DMS 273 (cell line): ENCODE measurements around the gene GPSM3.
A peak's percentile ranks its signal among the peaks of the same experiment; 100 is the strongest.
"Not testable (repeated sequence)": the region's sequence is repeated elsewhere in the genome, so short reads cannot be mapped to it uniquely, and the experiment has no call there.

ENCODE experiments used
- DNase-seq: peaks from one replicate; lab custom pipeline; 2025; ENCODE audit not compliant: unreplicated experiment; lab: John Stamatoyannopoulos, UW

Gene GPSM3

GRCh38 chr6:32152769-32153563 lies 39.5 kb downstream of the GPSM3 start:
- peak; percentile 59 for DNase-seq

DNA sequence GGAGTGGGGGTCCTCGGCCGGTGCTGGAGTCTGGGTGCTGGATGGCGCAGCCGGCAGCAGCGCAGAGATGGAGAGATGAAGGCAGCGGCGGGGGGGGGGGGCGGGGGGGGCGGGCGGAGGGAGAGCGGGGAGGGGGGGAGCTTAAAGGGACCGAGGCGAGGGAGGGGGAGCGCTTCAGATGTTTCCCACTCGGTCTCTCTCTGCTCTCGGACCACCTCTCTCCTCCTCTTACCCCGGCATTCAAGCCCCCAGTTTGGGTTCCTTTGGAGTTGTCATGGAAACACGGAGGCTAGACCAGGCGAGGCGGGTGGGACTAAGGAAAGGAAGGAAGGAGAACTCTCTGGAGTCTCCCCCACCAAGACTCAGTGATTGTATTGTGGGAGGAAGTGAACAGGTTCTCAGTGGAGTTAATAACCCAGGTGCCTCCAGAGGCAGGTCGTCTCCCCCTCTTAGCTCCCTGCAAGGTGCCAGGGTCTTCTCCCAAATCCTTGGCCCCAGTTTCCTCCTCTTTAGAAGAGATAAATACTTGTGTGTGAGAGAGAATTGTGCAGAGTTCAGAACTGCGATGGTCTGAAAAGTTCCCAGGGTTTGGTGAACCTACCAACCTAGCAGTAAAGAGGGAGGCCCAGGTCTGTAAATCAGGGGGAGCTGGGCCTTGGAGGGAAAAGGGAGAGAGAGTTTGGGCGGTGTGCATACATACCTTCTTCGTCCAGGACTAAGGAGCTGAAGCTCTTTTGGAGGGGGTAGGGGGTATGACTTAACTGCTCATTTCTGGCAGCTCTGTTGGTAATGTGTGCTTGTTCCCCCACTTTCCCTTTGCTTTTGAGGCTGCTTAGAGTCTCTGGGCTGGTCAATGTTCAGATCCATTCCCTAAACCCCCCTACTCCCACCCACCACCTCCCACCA lies 40.3 kb downstream of the GPSM3 start, which contains the start of gene PRRT1:
TSS of gene PRRT1 (minus strand) at position 77 of the 906 bp plus-strand sequence. CDS start 112 bp downstream, outside the sequence.
- DNase-seq, result peak; percentile 63

GRCh38 chr6:32151181-32151862 lies 41.1 kb downstream of the GPSM3 start:
- peak; percentile 95 for DNase-seq

- no peak for DNase-seq
Measured at GRCh38 chr6:32149932-32150870, 42.2 kb downstream of the GPSM3 start.

DNA sequence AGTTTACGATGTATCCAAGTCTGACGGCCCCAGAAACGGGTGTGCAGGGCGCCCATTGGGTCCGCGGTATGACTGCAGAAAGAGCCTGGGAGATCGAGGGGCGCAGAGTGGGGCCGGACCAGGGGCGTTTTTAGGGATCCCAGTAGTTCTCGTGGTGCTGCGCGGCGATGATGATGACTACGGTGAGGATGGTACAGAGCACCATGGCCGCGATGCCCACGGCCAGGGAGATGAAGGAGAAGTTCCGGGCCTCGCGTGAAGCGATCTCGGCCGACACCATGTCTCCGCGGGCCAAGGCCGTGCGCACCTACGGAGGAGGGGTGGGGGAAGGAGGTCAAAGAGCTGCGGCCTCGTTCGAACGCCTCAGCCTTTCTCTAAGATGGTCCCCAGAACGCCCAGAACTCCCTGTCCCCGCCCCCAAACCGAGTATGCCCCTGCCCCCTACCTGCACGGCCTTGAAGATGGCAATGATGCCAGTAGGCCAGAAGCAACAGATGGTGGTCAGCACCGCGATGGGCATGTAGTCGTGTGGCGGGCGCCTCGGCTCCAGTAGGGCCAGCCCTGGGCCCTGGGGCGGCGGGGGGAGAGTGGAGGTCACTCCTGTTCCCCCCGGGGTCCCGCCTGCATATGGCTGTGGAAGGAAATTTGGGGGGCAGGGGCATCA lies 43.2 kb downstream of the GPSM3 start:
- no peak for DNase-seq

GRCh38 chr6:32148289-32149091 lies 44.0 kb downstream of the GPSM3 start:
- no peak for DNase-seq

DNA sequence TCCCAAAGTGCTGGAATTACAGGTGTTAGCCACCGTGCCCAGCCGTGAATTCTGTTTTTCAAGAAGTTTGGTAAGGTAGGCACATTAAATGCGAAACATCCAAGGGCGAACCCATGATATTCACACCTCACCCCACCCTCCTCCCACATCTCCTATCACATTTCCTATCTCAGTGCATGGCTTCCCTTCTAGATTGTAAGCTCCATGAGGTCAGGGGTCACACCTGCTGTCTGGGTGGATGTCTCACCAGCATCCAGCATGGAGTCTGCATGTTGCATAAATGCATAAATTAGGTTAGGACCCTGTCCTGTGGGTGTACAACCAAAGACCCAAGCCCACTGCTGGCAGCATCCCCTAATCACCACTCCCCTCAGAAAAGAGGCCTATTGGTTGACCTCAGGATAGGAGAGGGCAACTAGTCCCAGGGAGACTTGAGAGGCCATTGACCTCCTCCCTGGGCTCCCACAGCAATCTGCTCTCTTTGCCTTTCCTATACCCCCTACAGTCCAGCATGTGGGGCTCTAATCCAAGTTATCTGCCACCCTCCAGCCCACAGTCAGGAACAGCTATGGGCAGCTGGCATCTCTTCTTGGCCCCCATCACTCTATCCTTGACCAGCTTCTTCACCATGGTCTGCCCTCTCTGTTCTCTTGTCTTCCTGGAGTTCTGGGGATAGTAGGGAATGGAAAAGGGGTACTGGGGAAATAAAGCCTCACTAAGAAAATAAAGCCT lies 44.9 kb downstream of the GPSM3 start:
- no peak for DNase-seq

GRCh38 chr6:32146687-32147086 lies 45.8 kb downstream of the GPSM3 start:
- DNase-seq, result no peak

- no peak for DNase-seq
Measured at GRCh38 chr6:32146287-32146686, 46.2 kb downstream of the GPSM3 start.

DNA sequence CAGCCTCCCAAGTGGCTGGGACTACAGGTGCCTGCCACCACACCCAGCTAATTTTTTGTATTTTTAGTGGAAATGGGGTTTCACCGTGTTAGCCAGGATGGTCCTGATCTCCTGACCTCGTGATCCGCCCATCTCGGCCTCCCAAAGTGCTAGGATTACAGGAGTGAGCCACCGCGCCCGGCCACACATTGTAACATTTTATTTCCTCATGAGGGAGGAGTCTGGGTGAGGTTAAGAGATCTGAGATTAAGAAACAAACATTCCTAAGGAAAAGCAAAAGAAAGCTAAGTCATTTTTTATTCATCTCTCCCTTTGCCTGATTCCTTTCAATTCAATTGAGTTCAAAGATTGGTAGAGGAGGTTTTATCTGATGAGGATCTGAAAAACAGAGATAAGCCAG lies 48.2 kb downstream of the GPSM3 start:
- not testable (repeated sequence) for DNase-seq
